Measurements from ENCODE around the gene PTCD1.

GRCh38 chr7:99422625-99423024 is 16.0 kb downstream of the PTCD1 start:
- no peak for TF ChIP-seq POLR2AphosphoS5 (IDR thresholded peaks at IDR 0.05; ENCODE audit: low read depth, low read length)
- TF ChIP-seq POLR2A (IDR thresholded peaks at IDR 0.05; ENCODE audit: low read depth, low read length), result no peak
